Fibroblast of lung (primary cell): ENCODE data around the gene GRAP2. TPM values are rescaled to one million over a fixed set of nuclear protein-coding genes. Genes with fewer than 3 reads are reported as not detected.

Experiments
- DNase-seq, 2 donors: peaks; one replicate each; pipeline versions ENCODE4 v3.0.0 to v3.0.0-alpha.2; 2010; ENCODE audit warnings: low read depth in 2 of 2
- H2AFZ ChIP-seq: 2 replicates; pipeline ENCODE4 v1.5.1; 2012; ENCODE audit warnings: low read length, control low read depth, inconsistent platforms
- H3K27ac ChIP-seq: 2 replicates; pipeline ENCODE4 v1.5.1; 2011; ENCODE audit warnings: low read length, control low read depth; ENCODE audit not compliant: insufficient read depth
- H3K27me3 ChIP-seq: 2 replicates; pipeline ENCODE4 v1.5.1; 2011; ENCODE audit warnings: mild to moderate bottlenecking, low read length; ENCODE audit not compliant: control insufficient read depth, insufficient read depth
- H3K36me3 ChIP-seq: 2 replicates; pipeline ENCODE4 v1.5.1; 2011; ENCODE audit warnings: low read length; ENCODE audit not compliant: control insufficient read depth, insufficient read depth
- H3K4me1 ChIP-seq: 2 replicates; pipeline ENCODE4 v1.5.1; 2011; ENCODE audit warnings: low read length; ENCODE audit not compliant: control insufficient read depth, insufficient read depth; ENCODE audit errors: extremely low read depth
- H3K4me2 ChIP-seq: 2 replicates; pipeline ENCODE4 v1.5.1; 2011; ENCODE audit warnings: low read length, control low read depth; ENCODE audit not compliant: insufficient read depth; ENCODE audit errors: extremely low read depth
- H3K4me3 ChIP-seq, 4 experiments: fragments of 200-600 bp in 1 of 4; sonication (generic) in 1 of 4; replicated peaks in 1 of 4; 2 replicates each; pipeline ENCODE4 v1.5.1; 2011 to 2016; ENCODE audit warnings: low read length in 4 of 4, low read depth in 3 of 4, mild to moderate bottlenecking in 3 of 4, control low read depth in 2 of 4, inconsistent platforms in 1 of 4, mixed read lengths in 1 of 4; ENCODE audit not compliant: insufficient read depth in 1 of 4; ENCODE audit errors: control extremely low read depth in 1 of 4
- H3K79me2 ChIP-seq: 2 replicates; pipeline ENCODE4 v1.5.1; 2012; ENCODE audit warnings: mild to moderate bottlenecking, low read length, inconsistent platforms; ENCODE audit not compliant: control insufficient read depth, insufficient read depth
- H3K9ac ChIP-seq: 2 replicates; pipeline ENCODE4 v1.5.1; 2011; ENCODE audit warnings: mild to moderate bottlenecking, low read length, control low read depth; ENCODE audit not compliant: insufficient read depth
- H3K9me3 ChIP-seq: 2 replicates; pipeline ENCODE4 v1.5.1; 2012; ENCODE audit warnings: low read depth, low read length; ENCODE audit not compliant: control insufficient read depth, insufficient read depth
- H4K20me1 ChIP-seq: 2 replicates; pipeline ENCODE4 v1.5.1; 2011; ENCODE audit warnings: low read length; ENCODE audit not compliant: control insufficient read depth, insufficient read depth; ENCODE audit errors: extremely low read depth
- CTCF ChIP-seq, 2 donors: IDR thresholded peaks in 1 of 2; conservative IDR thresholded peaks in 1 of 2; 1 replicate in 1 of 2; 2 replicates in 1 of 2; pipeline ENCODE4 v1.5.1; 2011 to 2012; ENCODE audit warnings: low read length in 2 of 2, control low read depth in 1 of 2, inconsistent platforms in 1 of 2, low read depth in 1 of 2, mild to moderate bottlenecking in 1 of 2
- EZH2 ChIP-seq: IDR thresholded peaks from 2 replicates; pipeline ENCODE4 v1.5.1; 2012; ENCODE audit warnings: low read length, control low read depth, mild to moderate bottlenecking; ENCODE audit errors: missing control alignments
- polyA plus RNA-seq, 2 donors: library from polyadenylated mRNA; depleted of rRNA in 1 of 2; stranded (reverse) in 1 of 2; unstranded in 1 of 2; fragments of >200 nt; gene quantifications; 2 replicates each; pipeline ENCODE4 v1.2.1, GENCODE V29; 2011 to 2012; ENCODE audit warnings: missing spikeins in 1 of 2
- total RNA-seq: library from RNA; depleted of rRNA; stranded (reverse); fragments of >200 nt; gene quantifications from 2 replicates; pipeline ENCODE4 v1.2.1, GENCODE V29; 2014

GRAP2 gene
- total and polyA plus RNA-seq, 2 donors (not counting 1 experiment from before 2014, with no cell fraction given): not detected

DNA sequence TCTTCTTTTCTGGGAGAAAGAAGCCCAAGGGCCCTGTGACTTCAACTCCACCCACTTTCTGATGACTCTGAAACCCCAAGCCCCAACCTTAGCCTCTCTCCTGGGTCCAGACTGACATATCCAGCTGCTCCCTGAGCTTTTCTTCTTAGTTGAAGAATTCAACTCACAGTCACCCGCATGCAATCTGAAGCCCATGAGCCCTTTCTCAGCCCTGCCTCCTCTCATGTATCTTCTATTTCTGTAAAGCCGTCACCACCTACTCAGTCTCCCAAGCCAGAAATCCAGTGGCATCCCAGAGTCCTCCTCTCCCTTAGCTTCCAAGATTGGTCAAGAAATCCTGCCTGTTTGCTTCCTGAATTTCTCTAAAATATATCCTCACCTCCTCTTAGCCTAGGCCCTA, 52.2 kb downstream of the GRAP2 start:
- H3K9me3 ChIP-seq: no peaks in the 10 kb centered on the region
- DNase-seq: no peak
- TF ChIP-seq CTCF (conservative IDR thresholded peaks at IDR 0.05 in 1 of 2, IDR thresholded peaks at IDR 0.05 in 1 of 2; ENCODE audit: low read depth in 1 of 2, low read length in 2 of 2) (no peak), EZH2 (no peak)
- peaks cover 2% of the 10 kb centered on the region for H3K27me3 ChIP-seq
- no peak overlapping the region for H3K27ac ChIP-seq
- H3K4me2 ChIP-seq: no peak overlapping the region
- H3K79me2 ChIP-seq: no peaks in the 10 kb centered on the region
- no peaks in the 10 kb centered on the region for H3K36me3 ChIP-seq
- no peaks in the 10 kb centered on the region for H3K4me1 ChIP-seq
- H3K4me3 ChIP-seq: no peak overlapping the region
- no peak overlapping the region for H3K9ac ChIP-seq
- H2AFZ ChIP-seq: no peak overlapping the region
- H4K20me1 ChIP-seq: no peaks in the 10 kb centered on the region

DNA sequence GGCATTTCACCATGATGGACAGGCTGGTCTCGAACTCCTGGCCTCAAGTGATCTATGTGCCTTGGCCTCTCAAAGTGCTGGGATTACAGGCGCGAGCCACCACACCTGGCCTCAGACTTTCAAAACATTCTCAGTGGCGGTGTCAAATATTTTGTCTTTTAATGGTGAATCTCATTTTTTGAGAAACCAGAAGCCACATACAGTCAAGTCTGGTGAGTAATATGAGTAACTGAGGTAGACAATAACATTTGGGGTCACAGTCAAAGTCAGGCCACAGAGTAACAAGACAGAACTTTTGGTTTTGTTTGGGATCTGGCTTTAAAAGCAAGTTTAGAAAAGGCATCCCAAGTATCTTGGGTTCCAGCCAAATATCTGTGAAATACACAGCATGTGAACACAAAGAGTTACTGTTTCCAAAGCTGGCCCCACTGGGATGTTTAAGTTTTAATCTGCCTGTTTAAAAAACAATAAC, 53.7 kb downstream of the GRAP2 start:
- no peaks in the 10 kb centered on the region for H3K79me2 ChIP-seq
- no peaks in the 10 kb centered on the region for H3K27me3 ChIP-seq
- H3K4me1 ChIP-seq: no peaks in the 10 kb centered on the region
- H3K9me3 ChIP-seq: no peaks in the 10 kb centered on the region
- H3K4me2 ChIP-seq: no peak overlapping the region
- no peak overlapping the region for H3K4me3 ChIP-seq
- no peak overlapping the region for H3K27ac ChIP-seq
- TF ChIP-seq EZH2: no peak
- no peak for TF ChIP-seq CTCF (conservative IDR thresholded peaks at IDR 0.05 in 1 of 2, IDR thresholded peaks at IDR 0.05 in 1 of 2; ENCODE audit: low read depth in 1 of 2, low read length in 2 of 2)
- H4K20me1 ChIP-seq: no peaks in the 10 kb centered on the region
- peak; percentile 88 to 97 for DNase-seq
- no peak overlapping the region for H2AFZ ChIP-seq
- no peaks in the 10 kb centered on the region for H3K36me3 ChIP-seq
- no peak overlapping the region for H3K9ac ChIP-seq

GRCh38 chr22:39955675-39956074, 54.8 kb downstream of the GRAP2 start:
- no peak overlapping the region for H2AFZ ChIP-seq
- no peaks in the 10 kb centered on the region for H4K20me1 ChIP-seq
- no peaks in the 10 kb centered on the region for H3K9me3 ChIP-seq
- H3K27me3 ChIP-seq: no peaks in the 10 kb centered on the region
- H3K79me2 ChIP-seq: no peaks in the 10 kb centered on the region
- no peak for TF ChIP-seq EZH2
- TF ChIP-seq CTCF (conservative IDR thresholded peaks at IDR 0.05 in 1 of 2, IDR thresholded peaks at IDR 0.05 in 1 of 2; ENCODE audit: low read depth in 1 of 2, low read length in 2 of 2): no peak
- no peak overlapping the region for H3K9ac ChIP-seq
- H3K4me1 ChIP-seq: peaks cover 3% of the 10 kb centered on the region
- H3K36me3 ChIP-seq: no peaks in the 10 kb centered on the region
- DNase-seq: no peak
- H3K27ac ChIP-seq: no peak overlapping the region
- no peak overlapping the region for H3K4me2 ChIP-seq
- no peak overlapping the region for H3K4me3 ChIP-seq
